HEK293T (cell line): ENCODE results near the gene KIF12.

Experiments
- ELF4 ChIP-seq: fragments of 450-650 bp; IDR thresholded peaks from 2 replicates; pipeline ENCODE4 v1.6.1; 2017; ENCODE audit warnings: antibody characterized with exemption
- L3MBTL2 ChIP-seq: fragments of 450-650 bp; conservative IDR thresholded peaks from 2 replicates; pipeline ENCODE4 v1.6.1; 2016; ENCODE audit warnings: mild to moderate bottlenecking
- NFRKB ChIP-seq: fragments of 450-650 bp; IDR thresholded peaks from 2 replicates; pipeline ENCODE4 v1.6.1; 2016; ENCODE audit warnings: mild to moderate bottlenecking, moderate library complexity
- PKNOX1 ChIP-seq: fragments of 450-650 bp; IDR thresholded peaks from 2 replicates; pipeline ENCODE4 v1.6.1; 2016
- SP1 ChIP-seq: fragments of 450-650 bp; IDR thresholded peaks from 2 replicates; pipeline ENCODE4 v1.6.1; 2017
- SUZ12 ChIP-seq: fragments of 450-650 bp; IDR thresholded peaks from 2 replicates; pipeline ENCODE4 v1.6.1; 2016; ENCODE audit warnings: mild to moderate bottlenecking

- TF ChIP-seq SP1 (no peak), PKNOX1 (no peak), L3MBTL2 (no peak), ELF4 (no peak), NFRKB (no peak), SUZ12 (no peak)
Measured at GRCh38 chr9:114098936-114099668, at the start of gene KIF12.
